Uterus (tissue), 4 donors: ENCODE data around the gene COASY. TPM values are rescaled to one million over a fixed set of nuclear protein-coding genes. Genes with fewer than 3 reads are reported as not detected.
A peak's percentile ranks its signal among the peaks of the same experiment; 100 is the strongest.

ENCODE experiments used
- DNase-seq, 2 donors: peaks; one replicate each; pipeline ENCODE4 v3.0.0-alpha.2; 2019 to 2020
- H3K27ac ChIP-seq, 2 donors: fragments of 200-600 bp; sonication (generic); 1 replicate in 1 of 2; 2 replicates in 1 of 2; pipeline ENCODE4 v1.5.1; 2016 to 2018
- H3K27me3 ChIP-seq, 2 donors: fragments of 200-600 bp; sonication (generic); one replicate each; pipeline ENCODE4 v1.5.1; 2018 to 2019; ENCODE audit warnings: control low read depth in 1 of 2
- H3K36me3 ChIP-seq, 2 donors: fragments of 200-600 bp; sonication (generic); one replicate each; pipeline ENCODE4 v1.5.1; 2019; ENCODE audit warnings: control low read depth in 1 of 2
- H3K4me1 ChIP-seq, 2 donors: fragments of 200-600 bp; sonication (generic); one replicate each; pipeline ENCODE4 v1.5.1; 2018 to 2019; ENCODE audit warnings: control low read depth in 1 of 2
- H3K4me3 ChIP-seq, 2 donors: fragments of 200-600 bp; sonication (generic); 1 replicate in 1 of 2; 2 replicates in 1 of 2; pipeline ENCODE4 v1.5.1; 2018 to 2019; ENCODE audit warnings: mild to moderate bottlenecking in 1 of 2
- H3K9me3 ChIP-seq, 2 donors: fragments of 200-600 bp; sonication (generic); one replicate each; pipeline ENCODE4 v1.5.1; 2019; ENCODE audit warnings: control low read depth in 1 of 2
- POLR2A ChIP-seq, 2 donors: fragments of 450-650 bp; IDR thresholded peaks; one replicate each; pipeline ENCODE4 v1.6.1; 2016; ENCODE audit warnings: antibody characterized with exemption in 2 of 2, mild to moderate bottlenecking in 1 of 2, moderate library complexity in 1 of 2
- intact Hi-C: fragments of 100-400 bp; cut with DNase I; formaldehyde crosslinking; loops from one replicate; pipeline ENCODE4 v1.15.1; 2023; ENCODE audit warnings: low total_unique reads
- total RNA-seq, 4 donors: library from RNA; depleted of rRNA in 3 of 4; stranded (reverse); fragments of >200 nt in 3 of 4; gene quantifications; one replicate each; pipeline versions ENCODE4 v1.1.0 to v1.2.4, GENCODE V29; 2014 to 2023
- TF ChIP-seq, protein P1 (sequence below), 4 experiments: fragments of 200-600 bp in 2 of 4; fragments of 450-650 bp in 2 of 4; sonication (generic) in 2 of 4; IDR thresholded peaks; one replicate each; pipeline ENCODE4 v1.5.1; 2016 to 2019; ENCODE audit warnings: antibody characterized with exemption in 4 of 4, mild to moderate bottlenecking in 2 of 4, moderate library complexity in 1 of 4
- donor health status: DM: yes; HTN: yes; CAD: no.

The COASY gene
- total RNA-seq, 4 donors from 2014 or later: 2.6 to 42.6 (median 16.1) TPM

DNA sequence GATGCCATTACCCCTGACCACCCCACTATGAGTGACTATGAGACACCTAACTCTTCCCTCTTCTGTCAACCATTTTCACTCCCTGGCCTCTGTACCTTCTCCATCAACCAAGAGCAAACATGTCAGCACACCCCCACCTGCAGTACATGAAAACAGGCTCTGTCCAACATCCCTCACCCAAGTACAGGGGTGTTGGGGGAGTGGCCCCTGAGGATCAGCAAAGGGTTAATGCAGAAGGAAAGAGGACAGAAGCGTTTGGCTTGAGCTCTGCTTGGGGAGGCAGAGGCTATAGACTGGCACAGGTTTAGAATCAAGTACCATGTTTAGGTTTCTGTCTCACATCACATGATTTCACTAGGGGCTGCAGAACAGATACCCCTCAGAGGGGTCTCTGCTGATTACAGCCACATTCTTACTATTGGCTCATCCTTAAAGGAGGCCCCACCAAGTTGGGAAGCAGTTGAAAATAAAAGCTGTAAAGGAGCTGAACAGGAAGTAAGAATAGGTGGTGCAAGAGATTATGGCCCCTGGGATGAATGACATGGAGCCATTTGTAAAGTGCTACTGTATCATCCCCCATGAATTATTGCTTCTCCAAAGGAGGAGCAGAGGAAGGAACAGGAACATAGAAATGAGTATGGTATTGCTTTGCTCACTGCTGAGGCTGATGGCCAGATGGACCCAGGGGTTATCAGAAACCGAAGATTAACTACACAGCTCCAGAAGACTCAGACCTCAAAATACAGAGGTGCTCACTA is 18.0 kb downstream of the COASY start:
- H3K4me3 ChIP-seq: no peak overlapping the region
- no peaks in the 10 kb centered on the region for H3K9me3 ChIP-seq
- H3K27ac ChIP-seq: no peak overlapping the region
- DNase-seq: peak in 1 of 2 donors; percentile 11
- no peaks in the 10 kb centered on the region for H3K36me3 ChIP-seq
- TF ChIP-seq POLR2A (IDR thresholded peaks at IDR 0.05): no peak
- TF ChIP-seq, protein P1, sequence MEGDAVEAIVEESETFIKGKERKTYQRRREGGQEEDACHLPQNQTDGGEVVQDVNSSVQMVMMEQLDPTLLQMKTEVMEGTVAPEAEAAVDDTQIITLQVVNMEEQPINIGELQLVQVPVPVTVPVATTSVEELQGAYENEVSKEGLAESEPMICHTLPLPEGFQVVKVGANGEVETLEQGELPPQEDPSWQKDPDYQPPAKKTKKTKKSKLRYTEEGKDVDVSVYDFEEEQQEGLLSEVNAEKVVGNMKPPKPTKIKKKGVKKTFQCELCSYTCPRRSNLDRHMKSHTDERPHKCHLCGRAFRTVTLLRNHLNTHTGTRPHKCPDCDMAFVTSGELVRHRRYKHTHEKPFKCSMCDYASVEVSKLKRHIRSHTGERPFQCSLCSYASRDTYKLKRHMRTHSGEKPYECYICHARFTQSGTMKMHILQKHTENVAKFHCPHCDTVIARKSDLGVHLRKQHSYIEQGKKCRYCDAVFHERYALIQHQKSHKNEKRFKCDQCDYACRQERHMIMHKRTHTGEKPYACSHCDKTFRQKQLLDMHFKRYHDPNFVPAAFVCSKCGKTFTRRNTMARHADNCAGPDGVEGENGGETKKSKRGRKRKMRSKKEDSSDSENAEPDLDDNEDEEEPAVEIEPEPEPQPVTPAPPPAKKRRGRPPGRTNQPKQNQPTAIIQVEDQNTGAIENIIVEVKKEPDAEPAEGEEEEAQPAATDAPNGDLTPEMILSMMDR (IDR thresholded peaks at IDR 0.05): no peak
- peaks cover 0 to 12% of the 10 kb centered on the region in 2 donors for H3K4me1 ChIP-seq
- no peaks in the 10 kb centered on the region for H3K27me3 ChIP-seq
- intact Hi-C loops: loop anchor here (10.0 kb wide), 2 partner anchors 95 to 185 kb away; partner anchors contain the start of genes PLEKHH3 and RAMP2

DNA sequence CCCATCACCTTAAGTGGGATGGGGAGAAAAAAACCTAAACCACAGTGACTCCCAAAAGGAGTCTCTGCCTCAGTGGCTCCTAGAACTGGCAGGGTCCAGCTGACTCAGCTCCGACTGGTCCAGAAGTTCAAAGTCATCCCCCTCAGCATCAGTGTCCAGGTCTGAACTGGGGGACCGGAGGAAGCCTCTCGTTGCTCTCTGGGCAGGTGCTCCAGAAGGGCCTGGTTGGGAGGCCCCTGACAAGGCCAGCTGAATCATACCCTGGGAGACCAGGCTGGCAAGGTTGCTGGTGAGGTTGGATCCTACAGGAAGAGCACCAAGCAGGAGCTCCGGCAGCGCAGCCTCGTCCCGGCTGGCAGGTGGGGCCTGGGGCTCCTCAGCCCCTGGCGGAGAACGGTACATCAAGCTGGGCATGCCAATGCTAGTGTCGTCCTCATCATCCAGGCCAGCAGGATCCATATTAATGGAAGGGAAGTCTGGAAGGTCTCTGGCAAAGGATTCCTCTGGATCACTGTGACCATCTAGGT is 19.9 kb downstream of the COASY start:
- intact Hi-C loops: loop anchor here (10.0 kb wide), 1 partner anchor 183 kb away; the partner anchor contains the start of gene RAMP2
- no peak for DNase-seq
- no peak overlapping the region for H3K27ac ChIP-seq
- no peaks in the 10 kb centered on the region for H3K9me3 ChIP-seq
- H3K4me3 ChIP-seq: no peak overlapping the region
- H3K4me1 ChIP-seq: peaks cover 0 to 10% of the 10 kb centered on the region in 2 donors
- no peaks in the 10 kb centered on the region for H3K36me3 ChIP-seq
- no peaks in the 10 kb centered on the region for H3K27me3 ChIP-seq
- TF ChIP-seq POLR2A (IDR thresholded peaks at IDR 0.05): no peak
- TF ChIP-seq, protein P1 (IDR thresholded peaks at IDR 0.05): no peak

DNA sequence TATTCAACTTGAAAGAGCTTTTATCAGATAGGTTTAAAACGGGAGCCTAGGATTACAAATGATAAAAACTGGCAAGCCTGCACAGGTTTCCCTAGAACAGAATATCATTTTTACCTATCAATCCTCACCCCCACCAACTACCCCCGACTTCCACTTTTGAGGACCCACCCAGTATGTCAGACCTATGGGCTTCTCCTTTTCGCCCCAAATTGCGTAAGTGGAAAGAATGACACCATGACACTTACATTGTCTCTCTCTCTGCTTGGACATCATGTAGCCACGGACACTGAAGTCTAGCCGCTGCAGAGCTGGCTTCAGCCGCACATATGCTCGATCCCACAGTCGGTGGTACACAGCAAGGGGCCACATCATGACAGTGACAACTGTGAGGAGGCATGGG is 22.9 kb downstream of the COASY start:
- TF ChIP-seq, protein P1 (IDR thresholded peaks at IDR 0.05): no peak
- TF ChIP-seq POLR2A (IDR thresholded peaks at IDR 0.05): no peak
- Histone ChIP-seq H3K27me3 (no peaks in the 10 kb centered on the region), H3K36me3 (no peaks in the 10 kb centered on the region), H3K4me1 (no peaks in the 10 kb centered on the region), H3K27ac (no peak overlapping the region), H3K9me3 (no peaks in the 10 kb centered on the region), H3K4me3 (no peak overlapping the region)
- intact Hi-C loops: loop anchor here (10.0 kb wide), 1 partner anchor 180 kb away; the partner anchor contains the start of gene RAMP2
- no peak for DNase-seq

DNA sequence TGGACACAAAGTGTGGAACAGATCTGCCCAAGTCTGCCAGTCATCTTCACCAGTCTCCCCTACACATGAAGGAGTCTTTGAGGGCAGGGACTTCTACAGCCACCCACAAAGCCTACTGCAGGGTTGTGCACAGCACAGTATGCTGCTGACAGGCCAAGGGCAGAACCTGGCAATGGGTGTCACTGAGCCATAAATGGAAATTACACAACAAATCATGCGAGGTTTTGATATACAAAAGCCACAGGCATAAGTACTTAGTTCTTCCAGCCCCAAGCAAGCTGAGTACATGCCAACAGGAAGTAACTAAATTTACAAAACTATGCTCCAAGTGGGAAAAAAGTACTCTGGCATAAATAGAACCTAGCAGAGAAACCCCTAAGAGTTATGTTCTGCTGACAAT is 23.4 kb downstream of the COASY start:
- Histone ChIP-seq H3K27ac (no peak overlapping the region), H3K36me3 (no peaks in the 10 kb centered on the region), H3K4me3 (no peak overlapping the region), H3K27me3 (no peaks in the 10 kb centered on the region), H3K9me3 (no peaks in the 10 kb centered on the region), H3K4me1 (no peaks in the 10 kb centered on the region)
- TF ChIP-seq POLR2A (IDR thresholded peaks at IDR 0.05): no peak
- TF ChIP-seq, protein P1 (IDR thresholded peaks at IDR 0.05): no peak
- intact Hi-C loops: loop anchor here (10.0 kb wide), 1 partner anchor 179 kb away; the partner anchor contains the start of gene RAMP2
- DNase-seq: no peak
